Measurements from ENCODE around the gene SLX1B. TPM values are rescaled to one million over a fixed set of nuclear protein-coding genes. Genes with fewer than 3 reads are reported as not detected.

SLX1B gene
- 59.9 to 89.4 TPM (median 76.1 TPM) in 5 replicates for total RNA-seq (2022; extraction: Qiagen RNA extraction; ENCODE audit: low read depth)

DNA sequence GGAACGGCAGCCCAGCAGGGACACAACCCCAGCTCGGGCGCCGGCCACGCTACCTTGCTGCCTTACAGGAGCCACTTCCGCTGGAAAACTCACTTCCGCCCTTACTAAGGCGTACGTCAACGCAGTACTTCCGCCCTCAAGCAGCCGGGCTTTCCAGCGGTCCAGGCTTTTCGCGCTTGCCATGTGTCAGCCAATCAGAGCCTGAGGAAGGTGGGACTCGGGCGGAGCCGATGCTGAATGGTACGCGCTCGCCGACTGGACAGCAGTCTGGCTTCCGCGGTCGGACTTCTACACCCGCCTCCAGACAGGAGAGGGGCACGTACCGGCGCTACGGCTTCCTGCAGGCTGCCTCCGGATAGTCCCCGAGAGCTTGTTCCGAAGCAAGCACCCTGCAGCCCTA is at the start of gene SLX1B, which contains the start of gene BOLA2:
Gene SLX1B, plus strand, starts transcription at position 265 of the 400 bp plus-strand sequence.
Gene BOLA2, minus strand, starts transcription at position 83 of the 400 bp plus-strand sequence. CDS start 98 bp downstream, outside the sequence.

GRCh38 chr16:29459706-29460646 is 5.6 kb downstream of the SLX1B start, which contains the start of gene SULT1A4:
Gene SULT1A4, plus strand, starts transcription at chr16:29459913. Its CDS starts 1,473 bp downstream, at chr16:29461386.

DNA sequence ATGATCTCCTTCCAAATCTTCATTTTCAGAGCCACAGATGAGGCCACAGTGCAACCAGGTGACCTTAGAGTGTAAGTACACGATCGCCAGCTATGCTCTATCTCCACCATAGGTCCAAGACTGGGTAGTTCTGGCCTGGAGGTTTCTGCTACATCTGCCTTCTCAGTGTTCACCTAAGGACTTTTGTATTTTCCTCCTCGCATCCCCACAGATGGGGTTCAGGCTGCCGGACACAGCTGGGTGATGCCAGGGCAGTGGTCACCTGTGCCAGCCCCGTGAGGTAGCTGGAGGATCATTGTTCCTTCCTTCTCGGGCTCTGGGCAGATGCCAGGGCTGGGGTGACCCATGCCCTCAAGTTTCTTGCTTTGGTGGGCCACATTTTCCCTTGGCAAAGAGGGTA is 52.0 kb downstream of the SLX1B start, which contains the start of gene NPIPB12:
Gene NPIPB12, minus strand, starts transcription at position 101 of the 400 bp plus-strand sequence.

Other genes with a start within 250 kb of the SLX1B start
- 0.64 to 2.0 TPM (median 1.7 TPM) in 5 replicates for gene NPIPB11, start 47.8 kb upstream of the SLX1B start, total RNA-seq (2022; extraction: Qiagen RNA extraction; ENCODE audit: low read depth)
- 18.8 to 29.3 TPM (median 27.0 TPM) in 5 replicates for gene BOLA2, start 182 bp upstream of the SLX1B start, total RNA-seq (2022; extraction: Qiagen RNA extraction; ENCODE audit: low read depth)
- gene SULT1A4, start 5.4 kb downstream of the SLX1B start, total RNA-seq (2022; extraction: Qiagen RNA extraction; ENCODE audit: low read depth), result 31.4 to 38.8 TPM (median 31.5 TPM) in 5 replicates
- gene NPIPB12, start 51.9 kb downstream of the SLX1B start, total RNA-seq (2022; extraction: Qiagen RNA extraction; ENCODE audit: low read depth), result 21.7 to 44.3 TPM (median 32.3 TPM) in 5 replicates
- 0.01 TPM in 1 of 5 replicates, not detected in the others for gene SPN, start 208.7 kb downstream of the SLX1B start, total RNA-seq (2022; extraction: Qiagen RNA extraction; ENCODE audit: low read depth)
- gene QPRT, start 224.6 kb downstream of the SLX1B start, total RNA-seq (2022; extraction: Qiagen RNA extraction; ENCODE audit: low read depth), result 0.70 to 1.1 TPM (median 1.0 TPM) in 5 replicates

All from A549 treated with RU486 at 1 μM for 4 hours (cell line).